RWPE1 (cell line): Measurements from ENCODE around the gene CTRB2.

ENCODE experiments used
- CTCF ChIA-PET: fragments of 350-600 bp; sonication (Branson Sonifier 250); formaldehyde crosslinking; extraction: SDS; loops from one replicate; lab custom pipeline; 2021; lab: Yijun Ruan, JAX
- POLR2A ChIA-PET: fragments of 400-600 bp; formaldehyde crosslinking; extraction: SDS; loops from one replicate; lab custom pipeline; 2020; ENCODE audit warnings: antibody characterized with exemption; ENCODE audit not compliant: low non-redundant PET; lab: Yijun Ruan, JAX
- DNase-seq: peaks from one replicate; pipeline ENCODE4 v3.0.0; 2012; ENCODE audit warnings: low spot score
- H3K27ac ChIP-seq: fragments of 450-650 bp; 2 replicates; pipeline ENCODE4 v1.5.1; 2017
- CTCF ChIP-seq: fragments of 450-650 bp; conservative IDR thresholded peaks from 2 replicates; pipeline ENCODE4 v1.5.1; 2017; ENCODE audit warnings: low read depth, mild to moderate bottlenecking

CTRB2 gene

GRCh38 chr16:75234856-75235696, 28.1 kb upstream of the CTRB2 start:
- ChIA-PET POLR2A (interaction anchor here (0.5 to 0.6 kb wide), 2 partner anchors 11 to 18 kb away, joined by 3 read pairs; no protein-coding TSS in a partner anchor), CTCF (interaction anchor here (0.6 to 1.5 kb wide), 9 partner anchors 10 to 371 kb away, joined by 3 to 16 read pairs (median 4); no protein-coding TSS in a partner anchor)
- H3K27ac ChIP-seq: peak overlapping the region; percentile 90
- no peak for TF ChIP-seq CTCF
- no peak for DNase-seq

- no peak for DNase-seq
- ChIA-PET POLR2A (interaction anchor here (0.5 kb wide), 1 partner anchor 211 kb away, joined by 3 read pairs; no protein-coding TSS in a partner anchor), CTCF (interaction anchor here (0.6 to 1.7 kb wide), 25 partner anchors 13 to 284 kb away, joined by 3 to 16 read pairs (median 4); partner anchors contain the start of gene BCAR1)
- peak overlapping the region; percentile 90 for H3K27ac ChIP-seq
- TF ChIP-seq CTCF: no peak
Observed at GRCh38 chr16:75233611-75233938, 26.6 kb upstream of the CTRB2 start.

- peak overlapping the region; percentile 90 for H3K27ac ChIP-seq
- CTCF ChIA-PET: interaction anchor here (1.1 kb wide), 1 partner anchor 32 kb away, joined by 4 read pairs; no protein-coding TSS in a partner anchor
- POLR2A ChIA-PET: no interaction called here
- DNase-seq: no peak
- TF ChIP-seq CTCF: no peak
Observed at GRCh38 chr16:75231570-75231969, 24.6 kb upstream of the CTRB2 start.

GRCh38 chr16:75230471-75231110, 23.6 kb upstream of the CTRB2 start:
- no peak for TF ChIP-seq CTCF
- ChIA-PET POLR2A (no interaction called here), CTCF (interaction anchor here (0.7 to 1.1 kb wide), 3 partner anchors 31 to 235 kb away, joined by 3 to 4 read pairs (median 4); no protein-coding TSS in a partner anchor)
- peak overlapping the region; percentile 34 for H3K27ac ChIP-seq
- no peak for DNase-seq

GRCh38 chr16:75229172-75230031, 22.4 kb upstream of the CTRB2 start:
- CTCF ChIA-PET: interaction anchor here (0.7 kb wide), 1 partner anchor 21 kb away, joined by 4 read pairs; no protein-coding TSS in a partner anchor
- H3K27ac ChIP-seq: peak overlapping the region; percentile 49

More at GRCh38 chr16:75229172-75230031, 22.4 kb upstream of the CTRB2 start:
- POLR2A ChIA-PET: interaction anchor here (0.7 kb wide), 1 partner anchor 21 kb away, joined by 3 read pairs; no protein-coding TSS in a partner anchor
- no peak for DNase-seq
- no peak for TF ChIP-seq CTCF
